Measurements from ENCODE around the gene LSM7.

DNA sequence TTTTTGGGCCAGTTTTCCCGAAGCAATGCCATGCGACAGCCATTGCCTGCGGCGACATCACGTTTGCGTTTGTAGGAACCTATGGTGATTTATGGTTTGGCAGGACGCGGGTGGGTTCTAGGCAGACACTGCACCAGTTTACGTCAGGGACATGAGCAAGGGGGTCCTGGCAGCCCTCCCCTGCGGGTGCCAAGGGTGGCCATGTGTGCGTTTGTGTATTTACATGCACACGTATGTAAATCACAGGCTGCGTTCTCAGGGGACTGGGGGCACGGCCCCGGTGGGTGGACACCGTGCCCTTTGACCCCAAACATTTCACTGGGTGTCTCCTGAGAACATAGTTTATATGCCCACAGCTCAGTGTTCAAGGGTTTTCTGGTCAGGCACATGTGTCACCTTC, 22.3 kb upstream of the LSM7 start:
- TF ChIP-seq TCF7L2 (IDR thresholded peaks at IDR 0.05; ENCODE audit: low read depth, low read length) = no peak
- TF ChIP-seq, protein P1, sequence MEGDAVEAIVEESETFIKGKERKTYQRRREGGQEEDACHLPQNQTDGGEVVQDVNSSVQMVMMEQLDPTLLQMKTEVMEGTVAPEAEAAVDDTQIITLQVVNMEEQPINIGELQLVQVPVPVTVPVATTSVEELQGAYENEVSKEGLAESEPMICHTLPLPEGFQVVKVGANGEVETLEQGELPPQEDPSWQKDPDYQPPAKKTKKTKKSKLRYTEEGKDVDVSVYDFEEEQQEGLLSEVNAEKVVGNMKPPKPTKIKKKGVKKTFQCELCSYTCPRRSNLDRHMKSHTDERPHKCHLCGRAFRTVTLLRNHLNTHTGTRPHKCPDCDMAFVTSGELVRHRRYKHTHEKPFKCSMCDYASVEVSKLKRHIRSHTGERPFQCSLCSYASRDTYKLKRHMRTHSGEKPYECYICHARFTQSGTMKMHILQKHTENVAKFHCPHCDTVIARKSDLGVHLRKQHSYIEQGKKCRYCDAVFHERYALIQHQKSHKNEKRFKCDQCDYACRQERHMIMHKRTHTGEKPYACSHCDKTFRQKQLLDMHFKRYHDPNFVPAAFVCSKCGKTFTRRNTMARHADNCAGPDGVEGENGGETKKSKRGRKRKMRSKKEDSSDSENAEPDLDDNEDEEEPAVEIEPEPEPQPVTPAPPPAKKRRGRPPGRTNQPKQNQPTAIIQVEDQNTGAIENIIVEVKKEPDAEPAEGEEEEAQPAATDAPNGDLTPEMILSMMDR (IDR thresholded peaks at IDR 0.05) = no peak
- TF ChIP-seq, protein P2, sequence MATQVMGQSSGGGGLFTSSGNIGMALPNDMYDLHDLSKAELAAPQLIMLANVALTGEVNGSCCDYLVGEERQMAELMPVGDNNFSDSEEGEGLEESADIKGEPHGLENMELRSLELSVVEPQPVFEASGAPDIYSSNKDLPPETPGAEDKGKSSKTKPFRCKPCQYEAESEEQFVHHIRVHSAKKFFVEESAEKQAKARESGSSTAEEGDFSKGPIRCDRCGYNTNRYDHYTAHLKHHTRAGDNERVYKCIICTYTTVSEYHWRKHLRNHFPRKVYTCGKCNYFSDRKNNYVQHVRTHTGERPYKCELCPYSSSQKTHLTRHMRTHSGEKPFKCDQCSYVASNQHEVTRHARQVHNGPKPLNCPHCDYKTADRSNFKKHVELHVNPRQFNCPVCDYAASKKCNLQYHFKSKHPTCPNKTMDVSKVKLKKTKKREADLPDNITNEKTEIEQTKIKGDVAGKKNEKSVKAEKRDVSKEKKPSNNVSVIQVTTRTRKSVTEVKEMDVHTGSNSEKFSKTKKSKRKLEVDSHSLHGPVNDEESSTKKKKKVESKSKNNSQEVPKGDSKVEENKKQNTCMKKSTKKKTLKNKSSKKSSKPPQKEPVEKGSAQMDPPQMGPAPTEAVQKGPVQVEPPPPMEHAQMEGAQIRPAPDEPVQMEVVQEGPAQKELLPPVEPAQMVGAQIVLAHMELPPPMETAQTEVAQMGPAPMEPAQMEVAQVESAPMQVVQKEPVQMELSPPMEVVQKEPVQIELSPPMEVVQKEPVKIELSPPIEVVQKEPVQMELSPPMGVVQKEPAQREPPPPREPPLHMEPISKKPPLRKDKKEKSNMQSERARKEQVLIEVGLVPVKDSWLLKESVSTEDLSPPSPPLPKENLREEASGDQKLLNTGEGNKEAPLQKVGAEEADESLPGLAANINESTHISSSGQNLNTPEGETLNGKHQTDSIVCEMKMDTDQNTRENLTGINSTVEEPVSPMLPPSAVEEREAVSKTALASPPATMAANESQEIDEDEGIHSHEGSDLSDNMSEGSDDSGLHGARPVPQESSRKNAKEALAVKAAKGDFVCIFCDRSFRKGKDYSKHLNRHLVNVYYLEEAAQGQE (IDR thresholded peaks at IDR 0.05; ENCODE audit: insufficient read depth in 1 of 2, low read depth in 2 of 2, low read length in 1 of 2) = no peak
- no peak for TF ChIP-seq POLR2AphosphoS5 (IDR thresholded peaks at IDR 0.05; ENCODE audit: low read depth, low read length)

Measured in Panc1 (cell line).